ENCODE results near the gene HIP1. TPM values are rescaled to one million over a fixed set of nuclear protein-coding genes. Genes with fewer than 3 reads are reported as not detected.

HIP1 gene
- total RNA-seq, 1 experiment from 2014 or later: 5.3 TPM

- ATAC-seq (peak; percentile 96), DNase-seq (peak; percentile 97)
- H3K9ac ChIP-seq (ENCODE audit: low read length): peak overlapping the region; percentile 66
- peak overlapping the region; percentile 95 for H3K4me3 ChIP-seq (ENCODE audit: low read length)
- H4K20me1 ChIP-seq (ENCODE audit: low read length): no peaks in the 10 kb centered on the region
- H3K4me1 ChIP-seq (ENCODE audit: insufficient read depth, low read length): no peaks in the 10 kb centered on the region
- peak overlapping the region; percentile 99 for H2AFZ ChIP-seq (ENCODE audit: low read length)
- no peaks in the 10 kb centered on the region for H3K27me3 ChIP-seq (ENCODE audit: low read length)
- H3F3A ChIP-seq (ENCODE audit: low read length, unreplicated experiment): no peaks in the 10 kb centered on the region
- ChIA-PET CTCF (interaction anchor here (1.8 kb wide), 1 partner anchor 23 kb away, joined by 6 read pairs; no protein-coding TSS in a partner anchor), POLR2A (ENCODE audit: unreplicated experiment) (interaction anchor here (0.5 kb wide), 2 partner anchors 142 to 175 kb away, joined by 3 read pairs; no protein-coding TSS in a partner anchor)
- no TSS peak for BruUV-seq (replicated peaks)
- H3K4me2 ChIP-seq (ENCODE audit: low read length): peak overlapping the region; percentile 99
- no peaks in the 10 kb centered on the region for H3K9me2 ChIP-seq (replicated peaks; ENCODE audit: low read length)
- H3K27ac ChIP-seq (ENCODE audit: low read length): peak overlapping the region; percentile 14; the same call in 1 of the 2 replicates
- H3K36me3 ChIP-seq (ENCODE audit: low read depth, low read length): no peaks in the 10 kb centered on the region
- no peaks in the 10 kb centered on the region for H3K9me3 ChIP-seq (ENCODE audit: low read length)
- intact Hi-C loops (cut with micrococcal nuclease): loop anchor here (10.0 kb wide), 1 partner anchor 64 kb away; no protein-coding TSS in a partner anchor
- TF ChIP-seq EZH2phosphoT487 (IDR thresholded peaks at IDR 0.05; ENCODE audit: borderline replicate concordance, low read length): no peak
- TF ChIP-seq, protein P1, sequence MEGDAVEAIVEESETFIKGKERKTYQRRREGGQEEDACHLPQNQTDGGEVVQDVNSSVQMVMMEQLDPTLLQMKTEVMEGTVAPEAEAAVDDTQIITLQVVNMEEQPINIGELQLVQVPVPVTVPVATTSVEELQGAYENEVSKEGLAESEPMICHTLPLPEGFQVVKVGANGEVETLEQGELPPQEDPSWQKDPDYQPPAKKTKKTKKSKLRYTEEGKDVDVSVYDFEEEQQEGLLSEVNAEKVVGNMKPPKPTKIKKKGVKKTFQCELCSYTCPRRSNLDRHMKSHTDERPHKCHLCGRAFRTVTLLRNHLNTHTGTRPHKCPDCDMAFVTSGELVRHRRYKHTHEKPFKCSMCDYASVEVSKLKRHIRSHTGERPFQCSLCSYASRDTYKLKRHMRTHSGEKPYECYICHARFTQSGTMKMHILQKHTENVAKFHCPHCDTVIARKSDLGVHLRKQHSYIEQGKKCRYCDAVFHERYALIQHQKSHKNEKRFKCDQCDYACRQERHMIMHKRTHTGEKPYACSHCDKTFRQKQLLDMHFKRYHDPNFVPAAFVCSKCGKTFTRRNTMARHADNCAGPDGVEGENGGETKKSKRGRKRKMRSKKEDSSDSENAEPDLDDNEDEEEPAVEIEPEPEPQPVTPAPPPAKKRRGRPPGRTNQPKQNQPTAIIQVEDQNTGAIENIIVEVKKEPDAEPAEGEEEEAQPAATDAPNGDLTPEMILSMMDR (conservative IDR thresholded peaks at IDR 0.05; ENCODE audit: low read depth, low read length): no peak
- TF ChIP-seq EZH2 (IDR thresholded peaks at IDR 0.05; ENCODE audit: low read length, unreplicated experiment): no peak
- no peaks in the 10 kb centered on the region for H3K79me2 ChIP-seq (ENCODE audit: low read length)
Measured at GRCh38 chr7:75738975-75739795, 444 bp upstream of the HIP1 start.

- no peak for DNase-seq
- Histone ChIP-seq H4K20me1 (ENCODE audit: low read length) (no peaks in the 10 kb centered on the region), H3K27me3 (ENCODE audit: low read length) (no peaks in the 10 kb centered on the region), H3K9me2 (replicated peaks; ENCODE audit: low read length) (no peaks in the 10 kb centered on the region), H3K27ac (ENCODE audit: low read length) (no peak overlapping the region), H3K9ac (ENCODE audit: low read length) (peak overlapping the region; percentile 61), H3K9me3 (ENCODE audit: low read length) (no peaks in the 10 kb centered on the region), H3K4me2 (ENCODE audit: low read length) (peak overlapping the region; percentile 99), H3K4me3 (ENCODE audit: low read length) (peak overlapping the region; percentile 80), H3K79me2 (ENCODE audit: low read length) (no peaks in the 10 kb centered on the region), H3K4me1 (ENCODE audit: insufficient read depth, low read length) (peaks cover 8% of the 10 kb centered on the region), H2AFZ (ENCODE audit: low read length) (peak overlapping the region; percentile 99), H3F3A (ENCODE audit: low read length, unreplicated experiment) (peaks cover 1% of the 10 kb centered on the region), H3K36me3 (ENCODE audit: low read depth, low read length) (no peaks in the 10 kb centered on the region)
- ChIA-PET CTCF (interaction anchor here (1.8 kb wide), 1 partner anchor 24 kb away, joined by 6 read pairs; no protein-coding TSS in a partner anchor), POLR2A (ENCODE audit: unreplicated experiment) (no interaction called here)
- BruUV-seq (replicated peaks): TSS peak; percentile 25
- TF ChIP-seq, protein P1 (conservative IDR thresholded peaks at IDR 0.05; ENCODE audit: low read depth, low read length): no peak
- TF ChIP-seq EZH2 (IDR thresholded peaks at IDR 0.05; ENCODE audit: low read length, unreplicated experiment): no peak
- TF ChIP-seq EZH2phosphoT487 (IDR thresholded peaks at IDR 0.05; ENCODE audit: borderline replicate concordance, low read length): no peak
- no peak for ATAC-seq
- intact Hi-C loops (cut with micrococcal nuclease): loop anchor here (10.0 kb wide), 1 partner anchor 63 kb away; no protein-coding TSS in a partner anchor
Measured at GRCh38 chr7:75737856-75738603, 711 bp downstream of the HIP1 start.

Measured in PC-3 (cell line).